SK-MEL-5 (cell line): Measurements from ENCODE around the gene FCHO1. TPM values are rescaled to one million over a fixed set of nuclear protein-coding genes. Genes with fewer than 3 reads are reported as not detected.

Source experiments
- DNase-seq: peaks from one replicate; pipeline ENCODE4 v3.0.0-alpha.2; 2016; ENCODE audit warnings: low read depth, low spot score
- in situ Hi-C: cut with HindIII; loops from 2 replicates; pipeline ENCODE4 v1.10.0; 2016; ENCODE audit warnings: low sequenced_read_pairs, high pct_unique_total_duplicates, low pct_unique_long_range_greater_than_20kb
- polyA plus RNA-seq, 2 experiments: library from polyadenylated mRNA; depleted of rRNA; stranded (reverse); fragments of >200 nt; gene quantifications; 2 replicates each; pipeline ENCODE4 v1.2.3, GENCODE V29; 2015
- total RNA-seq: library from RNA; depleted of rRNA; stranded (reverse); fragments of >200 nt; shearing (Covaris generic); gene quantifications from 2 replicates; pipeline ENCODE4 v1.2.3, GENCODE V29; 2014; rRNA removed

Gene FCHO1
- total RNA-seq, result 0.85 and 0.92 TPM in 2 replicates
- polyA plus RNA-seq (2015; cell fraction: cytosol; rRNA removed), result 1.4 and 1.5 TPM in 2 replicates
- 1.6 and 3.1 TPM in 2 replicates for polyA plus RNA-seq (2015; cell fraction: nucleus; rRNA removed)

- in situ Hi-C loops, result no loop called here
- DNase-seq, result no peak
Measured at GRCh38 chr19:17751103-17751911, at the start of gene FCHO1. FCHO1 (plus strand) TSS chr19:17751477; CDS start chr19:17755165, 3,688 bp downstream.

GRCh38 chr19:17703824-17704463, 47.3 kb upstream of the FCHO1 start:
- peak; percentile 74 for DNase-seq

GRCh38 chr19:17706750-17707181, 44.5 kb upstream of the FCHO1 start:
- peak; percentile 32 for DNase-seq
- in situ Hi-C loops, result no loop called here

More at GRCh38 chr19:17703824-17704463, 47.3 kb upstream of the FCHO1 start:
- in situ Hi-C loops, result no loop called here

GRCh38 chr19:17711851-17712250, 39.4 kb upstream of the FCHO1 start:
- in situ Hi-C loops, result no loop called here

GRCh38 chr19:17716309-17716929, 34.9 kb upstream of the FCHO1 start:
- peak; percentile 14 for DNase-seq
- in situ Hi-C loops, result no loop called here

More at GRCh38 chr19:17711851-17712250, 39.4 kb upstream of the FCHO1 start:
- no peak for DNase-seq

- in situ Hi-C loops, result no loop called here
- no peak for DNase-seq
Measured at GRCh38 chr19:17718550-17718946, 32.7 kb upstream of the FCHO1 start.

GRCh38 chr19:17718947-17719711, 32.1 kb upstream of the FCHO1 start, which contains the start of gene MAP1S:
MAP1S (plus strand) TSS chr19:17719480; CDS start chr19:17719503, 23 bp downstream.
- in situ Hi-C loops, result no loop called here
- DNase-seq, result peak; percentile 61

- DNase-seq, result no peak
- in situ Hi-C loops, result no loop called here
Measured at GRCh38 chr19:17719730-17720400, 31.4 kb upstream of the FCHO1 start.

- in situ Hi-C loops, result no loop called here
- no peak for DNase-seq
Measured at GRCh38 chr19:17720440-17720839, 30.8 kb upstream of the FCHO1 start.

- no peak for DNase-seq
- in situ Hi-C loops, result no loop called here
Measured at GRCh38 chr19:17721111-17721628, 30.1 kb upstream of the FCHO1 start.

- DNase-seq, result peak; percentile 14
Measured at GRCh38 chr19:17721821-17722220, 29.5 kb upstream of the FCHO1 start.

GRCh38 chr19:17722655-17723240, 28.5 kb upstream of the FCHO1 start:
- DNase-seq, result no peak
- in situ Hi-C loops, result no loop called here

More at GRCh38 chr19:17721821-17722220, 29.5 kb upstream of the FCHO1 start:
- in situ Hi-C loops, result no loop called here

- in situ Hi-C loops, result no loop called here
- DNase-seq, result no peak
Measured at GRCh38 chr19:17724655-17725054, 26.6 kb upstream of the FCHO1 start.

GRCh38 chr19:17725422-17726078, 25.7 kb upstream of the FCHO1 start:
- no peak for DNase-seq
- in situ Hi-C loops, result no loop called here

GRCh38 chr19:17726136-17726741, 25.0 kb upstream of the FCHO1 start:
- in situ Hi-C loops, result no loop called here

More at GRCh38 chr19:17726136-17726741, 25.0 kb upstream of the FCHO1 start:
- DNase-seq, result no peak
